Measurements from ENCODE around the gene XPOT.

XPOT gene

GRCh38 chr12:64469455-64470142 lies 65.4 kb downstream of the XPOT start:
- no peak for DNase-seq (ENCODE audit: low read depth, low spot score)

- DNase-seq (ENCODE audit: low read depth, low spot score): no peak
Observed at GRCh38 chr12:64470495-64470894, 66.3 kb downstream of the XPOT start.

GRCh38 chr12:64473176-64473575 lies 69.0 kb downstream of the XPOT start:
- DNase-seq (ENCODE audit: low read depth, low spot score): no peak

GRCh38 chr12:64475518-64475917 lies 71.3 kb downstream of the XPOT start:
- no peak for DNase-seq (ENCODE audit: low read depth, low spot score)

- no peak for DNase-seq (ENCODE audit: low read depth, low spot score)
Observed at GRCh38 chr12:64476844-64477243, 72.7 kb downstream of the XPOT start.

GRCh38 chr12:64478661-64479060 lies 74.5 kb downstream of the XPOT start:
- no peak for DNase-seq (ENCODE audit: low read depth, low spot score)

- no peak for DNase-seq (ENCODE audit: low read depth, low spot score)
Observed at GRCh38 chr12:64480148-64480547, 76.0 kb downstream of the XPOT start.

- no peak for DNase-seq (ENCODE audit: low read depth, low spot score)
Observed at GRCh38 chr12:64486657-64487056, 82.5 kb downstream of the XPOT start.

GRCh38 chr12:64491718-64492117 lies 87.5 kb downstream of the XPOT start:
- DNase-seq (ENCODE audit: low read depth, low spot score): no peak

- no peak for DNase-seq (ENCODE audit: low read depth, low spot score)
Observed at GRCh38 chr12:64493513-64493912, 89.3 kb downstream of the XPOT start.

GRCh38 chr12:64494998-64495729 lies 91.0 kb downstream of the XPOT start:
- no peak for DNase-seq (ENCODE audit: low read depth, low spot score)

GRCh38 chr12:64496839-64497400 lies 92.7 kb downstream of the XPOT start:
- no peak for DNase-seq (ENCODE audit: low read depth, low spot score)

- no peak for DNase-seq (ENCODE audit: low read depth, low spot score)
Observed at GRCh38 chr12:64497484-64497883, 93.3 kb downstream of the XPOT start.

GRCh38 chr12:64497903-64498302 lies 93.7 kb downstream of the XPOT start:
- DNase-seq (ENCODE audit: low read depth, low spot score): no peak

- DNase-seq (ENCODE audit: low read depth, low spot score): no peak
Observed at GRCh38 chr12:64500394-64500793, 96.2 kb downstream of the XPOT start.
